HG03378 (cell line): Measurements from ENCODE around the gene ADGRF5.

ENCODE experiments used
- ATAC-seq: cut with Tn5 transposase; IDR thresholded peaks from one replicate; pipeline ENCODE4 v1.9.1; 2021; ENCODE audit warnings: mild to moderate bottlenecking, moderate library complexity; ENCODE audit not compliant: unreplicated experiment

The ADGRF5 gene

DNA sequence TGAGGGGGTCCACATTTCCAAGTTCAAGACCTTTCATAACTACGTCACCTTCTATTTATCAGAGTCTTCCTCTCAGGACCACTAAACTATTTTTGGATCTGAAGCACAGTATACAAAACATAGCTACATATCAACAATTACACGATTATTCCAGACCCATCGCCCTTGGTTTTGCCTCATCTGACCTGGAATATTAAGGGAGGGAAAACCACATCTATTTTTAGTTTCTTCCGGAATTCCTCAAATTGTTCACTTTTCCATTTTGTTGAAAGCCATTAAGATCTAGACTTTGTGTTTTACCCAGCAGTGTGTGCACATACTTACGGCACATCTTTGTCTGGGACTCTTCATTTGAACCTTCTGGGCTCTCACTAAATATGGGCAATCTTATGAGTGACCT is 12.0 kb upstream of the ADGRF5 start:
- no peak for ATAC-seq

DNA sequence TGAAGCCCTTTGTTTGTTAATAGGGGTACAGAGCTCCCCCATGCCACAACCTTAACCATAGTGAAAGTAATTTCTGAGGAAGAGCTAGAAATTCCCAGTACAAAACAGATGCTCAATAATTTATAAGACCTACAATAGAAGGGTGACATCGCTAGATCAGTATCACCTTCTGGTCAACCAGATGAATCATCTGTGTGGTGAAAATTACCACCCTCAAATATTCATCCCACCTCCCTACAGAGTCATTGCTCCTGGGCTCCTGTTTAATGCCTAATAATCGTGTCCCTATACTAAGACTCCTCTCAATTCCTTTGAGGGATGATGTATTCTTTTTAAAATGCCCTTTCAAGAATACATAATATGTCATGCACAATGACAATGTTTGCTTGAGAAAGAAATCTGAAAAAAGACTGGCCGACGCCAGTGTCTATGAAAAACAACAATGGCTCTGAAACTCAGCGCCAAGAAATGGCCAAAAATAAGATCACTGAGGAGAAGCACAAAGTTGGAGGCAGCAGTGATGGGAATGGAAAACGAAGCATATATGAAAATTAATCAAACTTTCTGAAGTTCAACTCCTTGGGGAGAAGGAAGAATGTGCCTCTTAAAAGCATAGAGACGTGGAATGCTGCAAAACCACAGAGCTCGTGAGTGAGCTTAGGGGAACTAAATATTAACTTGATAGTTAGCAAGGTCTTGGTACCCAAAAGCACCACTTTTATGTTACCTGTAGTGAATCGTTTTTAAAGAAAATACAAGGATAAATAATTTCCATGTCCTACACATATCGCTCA is 11.0 kb upstream of the ADGRF5 start:
- ATAC-seq: no peak

DNA sequence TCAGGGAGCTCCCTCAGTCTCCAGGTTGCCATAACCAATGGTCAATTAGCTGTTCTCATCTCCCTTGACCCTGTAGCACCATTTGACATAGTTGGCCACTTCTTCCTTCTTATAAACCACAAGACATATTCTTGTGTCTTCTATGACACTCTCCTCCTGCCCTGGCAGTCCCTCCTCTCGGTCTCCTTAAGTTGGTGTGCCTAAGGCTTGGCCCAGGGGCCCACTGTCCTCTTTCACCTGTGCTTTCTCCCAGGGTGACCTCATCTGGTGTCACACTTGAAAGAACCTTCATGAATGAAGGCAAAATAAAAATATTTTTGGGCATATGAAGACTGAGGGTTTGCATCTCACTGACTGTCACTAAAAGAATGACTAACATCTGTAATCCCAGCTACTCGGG is 9.7 kb upstream of the ADGRF5 start:
- no peak for ATAC-seq

DNA sequence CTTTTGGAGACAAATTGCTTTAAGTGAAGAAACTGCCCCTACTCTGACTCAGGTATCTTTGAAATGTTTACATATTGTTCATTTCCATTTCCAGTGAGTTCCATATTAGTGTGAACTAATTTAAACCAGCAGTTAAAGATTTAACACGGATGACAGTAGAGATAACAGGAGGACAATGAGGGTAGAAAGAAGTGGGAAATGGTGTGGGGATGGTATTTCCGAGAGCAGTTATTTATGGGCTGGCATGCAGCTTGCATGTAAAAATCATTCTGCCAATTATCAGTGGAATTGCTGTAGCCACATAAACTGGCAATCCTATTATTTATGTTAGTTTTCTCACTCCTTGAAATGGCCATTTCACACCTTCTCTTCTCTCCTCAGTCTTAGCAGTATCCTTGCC is 8.6 kb upstream of the ADGRF5 start:
- ATAC-seq: no peak

DNA sequence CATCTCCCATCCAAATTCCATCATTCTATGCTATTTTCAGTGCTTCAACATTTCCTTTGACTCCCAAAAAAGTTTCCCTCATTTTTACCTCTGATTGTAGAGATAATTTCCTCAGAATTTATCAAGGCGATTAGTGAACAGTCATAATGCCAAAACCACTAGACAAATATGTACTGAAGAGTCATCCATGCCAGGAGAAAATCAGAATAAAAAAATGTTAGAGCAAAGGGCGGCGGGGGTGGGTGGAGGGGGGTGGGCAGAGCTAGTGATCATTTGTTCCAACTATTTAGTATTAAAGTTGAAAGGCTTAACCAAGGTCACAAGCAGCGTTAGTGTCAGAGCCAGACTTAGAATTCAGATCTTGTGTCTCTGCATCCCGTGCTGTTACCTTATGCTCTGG is 5.3 kb upstream of the ADGRF5 start:
- ATAC-seq: no peak

DNA sequence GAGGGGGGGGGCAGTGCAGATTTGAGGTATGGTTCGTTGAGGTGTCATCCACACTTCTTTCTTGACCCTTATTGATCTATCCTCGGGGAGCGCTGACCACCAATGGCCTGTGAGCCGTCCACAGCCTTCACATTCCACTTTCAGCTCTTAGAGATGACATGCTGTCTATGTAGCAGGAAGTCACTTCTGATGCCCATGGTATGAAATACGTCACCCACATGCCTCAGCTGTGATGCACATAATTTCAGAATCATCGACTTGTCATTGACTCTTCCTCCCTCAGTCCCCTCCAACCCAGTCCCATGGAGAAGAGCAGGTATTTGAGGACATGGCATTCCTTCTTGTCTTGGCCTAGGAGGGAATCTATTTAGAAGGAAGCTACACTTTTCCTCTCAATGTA is 4.7 kb upstream of the ADGRF5 start:
- no peak for ATAC-seq

DNA sequence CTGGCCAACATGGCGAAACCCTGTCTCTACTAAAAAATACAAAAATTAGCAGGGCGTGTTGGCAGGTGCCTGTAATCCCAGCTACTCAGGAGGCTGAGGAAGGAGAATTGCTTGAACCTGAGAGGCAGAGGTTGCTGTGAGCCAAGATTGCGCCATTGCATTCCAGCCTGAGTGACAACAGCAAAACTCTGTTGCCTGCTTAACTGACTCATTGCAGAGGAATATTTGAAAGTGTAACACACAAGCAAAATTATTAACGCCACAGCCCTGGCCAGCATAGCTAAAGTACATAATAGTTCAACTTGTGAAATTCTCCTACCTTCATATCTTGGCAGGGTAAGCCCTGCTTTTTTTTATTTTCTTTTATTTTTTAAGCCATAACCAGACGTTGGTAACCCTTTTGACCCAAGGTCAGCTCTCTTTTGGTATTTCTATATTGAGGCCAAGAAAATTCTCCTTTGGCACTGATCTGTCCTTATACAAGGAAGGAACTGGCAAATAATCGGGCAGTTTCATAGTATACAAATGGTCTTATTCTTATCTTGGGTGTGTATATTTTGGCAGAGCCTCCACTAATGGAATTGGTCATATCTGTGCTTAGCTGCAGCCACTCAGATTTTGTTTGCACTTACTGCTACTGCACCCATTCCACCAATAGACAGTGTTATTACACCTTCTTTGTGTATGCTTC is 4.0 kb upstream of the ADGRF5 start:
- no peak for ATAC-seq

DNA sequence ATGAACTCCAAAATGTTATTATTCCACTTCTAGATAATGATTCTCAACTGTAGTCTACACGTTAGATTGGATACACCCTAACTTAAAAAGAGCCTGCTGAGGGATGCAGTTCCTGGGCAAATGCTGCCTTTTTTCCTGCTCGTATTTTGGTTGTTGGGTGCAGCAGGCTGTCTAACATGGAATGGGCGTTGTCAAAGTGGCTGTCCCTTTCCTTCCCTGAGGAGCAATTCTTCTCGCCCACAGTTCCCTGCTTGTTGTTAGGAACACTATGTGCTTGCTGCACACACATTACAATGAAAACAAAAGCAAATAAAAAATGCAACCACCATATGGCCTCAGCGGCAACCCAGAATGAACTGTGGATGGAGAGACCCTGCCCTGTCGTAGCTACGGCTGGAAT is 1.7 kb upstream of the ADGRF5 start:
- no peak for ATAC-seq

DNA sequence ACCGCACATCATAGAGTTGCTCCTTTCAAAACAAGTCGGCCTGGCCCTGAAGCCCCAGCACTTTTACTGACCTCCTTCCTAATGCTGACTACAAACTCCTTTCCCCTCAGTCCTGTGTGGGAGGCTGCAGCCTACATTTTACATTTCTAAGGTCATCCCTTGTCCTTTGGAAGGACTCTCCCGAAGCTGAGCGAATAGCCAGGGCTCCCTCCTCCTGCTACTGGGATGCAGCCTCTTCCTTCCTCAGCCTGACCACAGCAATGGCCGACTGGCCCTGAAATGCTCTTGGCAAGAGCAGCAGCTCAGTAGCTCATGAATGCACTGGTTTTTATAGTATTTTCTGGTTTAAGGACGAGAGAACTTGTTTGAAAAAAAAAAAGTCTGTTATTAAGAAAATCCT is 679 bp downstream of the ADGRF5 start:
- ATAC-seq: no peak

DNA sequence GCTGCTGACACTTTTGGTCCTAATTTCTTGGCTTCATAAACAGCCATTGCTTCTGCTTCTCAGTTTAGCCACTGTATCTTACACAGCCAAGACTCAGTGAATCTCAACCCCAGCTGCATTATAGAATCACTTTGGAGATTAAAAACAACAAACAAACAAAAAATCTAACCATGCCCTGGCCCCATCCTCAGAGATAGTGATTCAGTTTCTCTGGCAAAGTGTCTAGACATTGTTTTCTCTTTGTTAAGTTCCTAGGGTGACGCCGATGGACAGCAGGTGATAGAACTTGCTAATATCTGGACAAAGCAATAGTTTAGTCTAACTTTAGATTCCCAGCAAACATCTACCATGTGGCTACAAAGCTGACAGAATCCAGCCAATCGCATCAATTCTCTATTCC is 2.9 kb downstream of the ADGRF5 start:
- no peak for ATAC-seq

DNA sequence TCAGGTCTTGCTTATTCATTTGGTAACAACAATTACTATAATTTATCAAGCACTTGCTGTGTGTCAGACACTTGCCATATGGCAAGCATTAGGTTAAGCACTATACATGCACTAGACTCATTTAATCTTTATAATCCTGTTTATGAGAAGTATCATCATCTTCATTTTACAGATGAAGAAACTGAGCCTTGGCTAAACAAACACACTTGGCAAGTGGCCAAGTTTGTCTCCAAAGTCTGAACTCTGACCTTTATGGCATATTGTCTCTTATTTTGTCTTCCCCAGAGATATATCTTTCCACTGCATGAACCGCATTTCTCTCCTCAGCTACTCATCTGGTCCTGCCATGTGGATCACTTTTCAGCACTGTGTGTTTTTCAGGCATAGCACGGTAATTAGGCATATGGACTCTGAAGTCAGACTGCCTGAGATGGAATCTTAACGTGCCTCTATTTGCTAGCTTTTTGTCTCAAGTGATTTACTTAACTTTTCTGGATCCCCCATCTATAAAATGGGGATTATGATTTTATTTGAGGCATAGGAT is 4.7 kb downstream of the ADGRF5 start:
- ATAC-seq: no peak

DNA sequence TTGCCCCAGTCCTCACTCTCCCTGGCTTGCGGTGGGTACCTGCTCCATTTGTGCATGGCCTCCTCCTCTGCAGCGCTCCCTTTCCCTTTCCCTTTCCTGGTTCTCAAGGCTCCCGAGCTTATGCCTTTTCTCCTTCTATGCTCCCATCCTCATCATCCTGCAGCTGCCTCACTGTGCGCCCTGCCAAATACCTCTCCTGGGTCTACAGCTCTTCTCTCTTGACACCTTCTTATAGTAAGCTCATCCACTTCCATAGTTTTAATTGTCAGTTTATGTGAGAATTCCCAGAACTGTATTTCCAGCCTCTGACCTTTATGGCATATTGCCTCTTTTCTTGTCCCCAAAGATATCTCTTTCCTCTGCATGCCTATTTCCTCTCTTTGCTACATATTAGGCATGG is 5.9 kb downstream of the ADGRF5 start:
- ATAC-seq: no peak

DNA sequence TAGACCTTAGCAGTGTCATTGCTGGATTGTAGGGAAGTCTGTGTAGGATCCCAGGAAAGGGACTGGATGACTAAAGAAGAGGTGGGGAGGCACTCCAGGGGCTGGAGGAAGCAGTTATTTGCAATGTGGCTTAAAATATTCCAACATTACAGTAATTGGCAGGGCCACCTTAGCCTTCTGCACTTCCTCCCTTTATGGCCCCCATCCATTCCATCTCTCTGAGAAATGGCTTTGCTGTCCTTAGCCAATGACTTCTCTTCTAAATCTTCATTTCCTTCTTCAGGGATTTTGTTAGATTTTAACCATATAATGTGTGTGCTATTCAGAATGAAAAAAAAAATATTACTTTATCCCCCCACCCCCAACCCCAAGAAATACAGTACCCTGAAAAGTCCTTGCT is 6.4 kb downstream of the ADGRF5 start:
- no peak for ATAC-seq

DNA sequence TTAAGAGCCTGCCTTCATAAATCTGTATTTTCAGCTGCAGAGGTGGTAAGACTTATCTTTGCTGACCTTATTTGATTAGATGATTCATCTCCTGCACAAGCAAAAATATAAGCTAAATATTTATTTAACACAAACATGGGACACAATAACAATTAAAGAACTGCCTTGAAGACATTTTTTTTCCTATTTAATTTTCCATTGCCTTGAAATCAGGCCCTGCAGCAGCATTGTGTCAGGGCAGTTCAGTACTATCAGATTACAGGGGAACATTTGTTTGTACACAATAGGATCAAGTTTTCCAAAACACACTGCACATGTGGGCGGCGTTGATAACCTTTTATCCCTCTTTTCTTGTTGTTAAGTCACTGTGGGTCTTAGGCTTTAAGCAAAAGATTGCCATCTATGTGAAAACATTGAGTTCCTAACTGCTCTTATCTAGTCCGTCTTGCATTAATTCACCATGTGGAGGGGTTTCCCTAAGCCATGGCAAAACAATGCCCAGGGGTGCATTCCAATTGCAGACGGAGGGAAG is 7.4 kb downstream of the ADGRF5 start:
- ATAC-seq: no peak

DNA sequence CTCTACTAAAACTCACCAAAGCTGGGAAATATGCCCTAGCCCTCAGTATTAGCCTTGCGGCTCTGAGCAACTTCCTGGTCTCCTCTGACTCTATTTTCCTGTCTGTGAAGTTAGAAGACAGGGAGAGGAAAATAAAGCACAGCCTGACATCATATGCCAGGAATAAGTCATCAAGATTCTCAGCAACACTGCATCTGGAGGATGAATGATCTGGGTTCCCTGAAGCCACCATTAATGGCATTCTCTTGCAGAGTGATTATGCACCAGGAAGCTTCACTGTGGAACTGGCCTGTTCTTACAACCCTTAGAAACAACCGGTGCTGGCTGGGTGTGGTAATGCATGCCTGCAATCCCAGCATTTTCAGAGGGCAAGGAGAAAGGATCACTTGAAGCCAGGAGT is 12.4 kb downstream of the ADGRF5 start:
- no peak for ATAC-seq

DNA sequence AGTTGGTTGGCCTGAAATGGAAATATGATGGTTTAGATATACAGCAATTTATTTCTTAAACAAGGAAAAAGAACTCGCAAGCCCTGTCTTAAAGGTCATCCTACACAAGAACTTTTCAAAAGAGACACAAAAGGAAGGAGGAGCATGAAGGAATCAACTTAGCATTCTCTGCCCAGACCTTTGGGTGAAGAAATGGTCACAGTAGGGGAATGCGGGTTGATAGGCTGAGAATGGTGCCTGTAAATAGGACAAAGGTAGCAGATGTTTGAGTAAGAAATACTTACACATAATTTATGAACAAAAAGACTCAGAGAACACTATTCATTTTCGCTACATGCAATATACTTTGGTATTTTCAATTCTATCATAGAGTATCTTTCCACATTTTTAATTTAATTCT is 15.0 kb downstream of the ADGRF5 start:
- ATAC-seq: no peak

DNA sequence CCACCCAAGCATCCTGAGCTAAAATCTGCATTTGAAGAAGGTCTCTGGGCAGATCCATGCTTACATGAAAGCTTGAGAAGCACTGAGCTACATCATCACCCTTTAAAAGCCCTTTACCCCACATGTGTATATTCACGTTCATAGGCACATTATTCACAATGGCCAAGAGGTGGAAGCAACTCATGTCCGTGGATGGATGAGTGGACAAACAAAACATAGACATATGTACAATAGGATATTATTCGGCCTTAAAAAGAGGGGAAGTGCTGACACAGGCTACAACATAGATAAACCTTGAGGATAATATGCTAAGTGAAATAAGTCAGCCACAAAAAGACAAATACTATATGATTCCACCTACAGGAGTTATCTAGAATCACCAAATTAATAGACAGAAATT is 17.6 kb downstream of the ADGRF5 start:
- no peak for ATAC-seq

DNA sequence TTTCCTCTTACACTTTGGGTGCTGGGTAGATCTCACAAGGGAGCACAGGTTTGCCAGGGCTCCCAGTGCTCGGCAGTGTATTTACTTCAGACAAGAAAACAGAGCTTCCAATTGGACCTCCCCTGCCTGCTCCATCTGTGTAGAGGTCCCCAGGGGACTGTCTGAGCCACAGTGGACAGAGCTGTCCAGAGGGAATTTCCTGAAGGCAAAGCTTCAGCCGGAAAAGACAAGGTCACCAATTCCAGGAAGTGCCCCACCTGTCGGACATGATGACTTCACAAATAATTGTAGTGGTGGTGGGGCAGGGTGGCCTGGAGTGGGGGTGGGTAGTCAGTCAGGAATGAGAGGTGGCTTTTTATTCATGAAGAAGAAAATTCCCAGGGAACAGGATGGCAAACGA is 18.6 kb downstream of the ADGRF5 start:
- no peak for ATAC-seq

DNA sequence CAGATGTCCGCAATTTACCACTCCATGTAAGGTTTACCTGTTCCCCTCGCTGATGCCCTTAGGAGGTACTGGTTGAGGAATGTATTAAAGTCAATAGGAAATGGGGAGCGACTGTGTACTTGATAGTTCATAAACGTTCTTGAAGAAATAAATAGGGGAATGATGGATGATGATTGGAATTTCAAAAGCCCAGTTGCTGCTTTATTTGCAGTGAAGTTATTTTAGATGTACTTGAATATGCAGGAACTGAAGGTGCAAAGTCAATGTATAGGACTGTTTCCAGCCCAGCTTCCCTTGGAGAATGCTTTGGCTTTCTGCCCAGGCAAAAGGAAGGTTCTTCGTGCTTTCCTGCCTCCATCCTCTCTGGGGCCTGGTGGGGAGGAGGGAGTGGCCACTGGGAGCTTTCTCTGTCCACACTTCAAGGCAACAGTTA is 19.8 kb downstream of the ADGRF5 start:
- no peak for ATAC-seq

DNA sequence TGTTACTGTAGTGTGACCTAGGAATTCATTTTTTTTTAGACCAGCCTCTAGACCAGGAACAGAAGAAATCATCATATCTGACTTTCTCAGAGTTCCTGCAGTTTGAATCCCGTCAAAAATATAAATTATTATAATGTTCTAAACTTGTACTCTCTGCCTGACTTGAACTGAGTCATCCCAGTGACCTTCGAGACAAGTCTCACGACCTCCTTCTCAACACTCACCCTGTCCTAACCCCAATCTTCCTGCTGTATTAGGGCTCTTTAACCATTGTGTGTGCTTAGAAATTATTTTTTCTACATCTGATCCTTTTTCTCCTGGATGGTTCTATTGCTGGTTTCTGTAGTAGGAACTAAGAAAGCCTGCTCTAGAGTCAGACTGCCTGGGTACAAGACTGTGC is 21.5 kb downstream of the ADGRF5 start:
- ATAC-seq: no peak

DNA sequence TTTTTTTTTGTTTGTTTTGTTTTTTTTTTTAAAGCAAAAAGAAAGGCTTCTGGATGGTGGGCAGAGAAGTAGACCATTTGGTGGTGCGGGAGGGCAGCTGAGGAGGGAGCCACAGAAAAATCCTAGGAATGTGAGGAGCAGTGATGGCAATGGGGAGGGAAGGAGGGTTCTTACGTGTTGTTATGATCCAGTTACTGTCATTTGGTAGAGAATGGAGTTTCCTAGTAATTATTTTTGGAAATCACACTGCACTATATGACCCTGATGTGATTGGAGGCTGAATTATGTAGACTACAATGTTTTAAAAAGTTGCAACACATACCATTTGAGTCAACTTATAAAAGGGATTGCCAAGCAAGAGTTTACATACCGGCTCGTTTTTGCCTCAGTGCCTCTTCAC is 22.1 kb downstream of the ADGRF5 start:
- no peak for ATAC-seq

DNA sequence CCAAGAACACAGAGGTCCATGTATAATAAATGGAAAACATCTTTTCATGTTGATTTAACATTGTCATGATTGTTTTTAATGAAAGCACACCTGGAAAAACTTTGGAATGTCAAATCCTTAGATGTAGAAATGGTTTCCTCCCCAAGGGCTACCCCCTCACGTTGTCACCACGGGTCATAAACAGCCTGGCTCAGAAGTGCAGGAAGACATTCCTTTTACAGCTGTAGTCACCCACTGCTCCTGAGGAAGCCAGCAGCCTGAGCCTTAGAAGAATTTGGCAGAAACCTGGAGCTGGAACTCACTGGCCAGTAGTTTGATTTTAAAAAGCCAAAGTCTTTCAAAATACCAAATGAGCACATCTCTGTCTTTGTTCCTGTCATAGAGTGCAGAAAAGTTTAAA is 23.7 kb downstream of the ADGRF5 start:
- no peak for ATAC-seq
